ENCODE results near the gene DNM1L.

DNA sequence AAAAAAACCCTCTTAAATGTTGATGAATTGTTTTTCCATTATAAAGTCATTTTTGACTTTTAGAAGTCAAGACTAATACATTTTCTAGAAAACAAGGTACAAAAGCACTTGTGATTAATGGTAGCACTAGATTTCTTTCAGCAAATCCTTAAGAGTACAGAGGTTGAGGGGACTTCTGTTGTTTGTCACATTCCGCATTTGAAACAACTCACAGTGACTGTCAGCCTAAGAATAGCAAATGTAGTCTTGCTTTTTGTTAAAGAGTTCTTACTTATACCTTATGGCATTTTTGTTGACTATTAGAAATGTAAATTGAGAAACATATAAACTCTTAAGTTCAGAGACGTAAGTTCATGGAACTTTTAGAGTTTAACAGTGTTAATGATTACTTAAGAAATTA is 60.2 kb downstream of the DNM1L start:
- TF ChIP-seq, protein P1, sequence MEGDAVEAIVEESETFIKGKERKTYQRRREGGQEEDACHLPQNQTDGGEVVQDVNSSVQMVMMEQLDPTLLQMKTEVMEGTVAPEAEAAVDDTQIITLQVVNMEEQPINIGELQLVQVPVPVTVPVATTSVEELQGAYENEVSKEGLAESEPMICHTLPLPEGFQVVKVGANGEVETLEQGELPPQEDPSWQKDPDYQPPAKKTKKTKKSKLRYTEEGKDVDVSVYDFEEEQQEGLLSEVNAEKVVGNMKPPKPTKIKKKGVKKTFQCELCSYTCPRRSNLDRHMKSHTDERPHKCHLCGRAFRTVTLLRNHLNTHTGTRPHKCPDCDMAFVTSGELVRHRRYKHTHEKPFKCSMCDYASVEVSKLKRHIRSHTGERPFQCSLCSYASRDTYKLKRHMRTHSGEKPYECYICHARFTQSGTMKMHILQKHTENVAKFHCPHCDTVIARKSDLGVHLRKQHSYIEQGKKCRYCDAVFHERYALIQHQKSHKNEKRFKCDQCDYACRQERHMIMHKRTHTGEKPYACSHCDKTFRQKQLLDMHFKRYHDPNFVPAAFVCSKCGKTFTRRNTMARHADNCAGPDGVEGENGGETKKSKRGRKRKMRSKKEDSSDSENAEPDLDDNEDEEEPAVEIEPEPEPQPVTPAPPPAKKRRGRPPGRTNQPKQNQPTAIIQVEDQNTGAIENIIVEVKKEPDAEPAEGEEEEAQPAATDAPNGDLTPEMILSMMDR (IDR thresholded peaks at IDR 0.05) = no peak
- TF ChIP-seq, protein P2, sequence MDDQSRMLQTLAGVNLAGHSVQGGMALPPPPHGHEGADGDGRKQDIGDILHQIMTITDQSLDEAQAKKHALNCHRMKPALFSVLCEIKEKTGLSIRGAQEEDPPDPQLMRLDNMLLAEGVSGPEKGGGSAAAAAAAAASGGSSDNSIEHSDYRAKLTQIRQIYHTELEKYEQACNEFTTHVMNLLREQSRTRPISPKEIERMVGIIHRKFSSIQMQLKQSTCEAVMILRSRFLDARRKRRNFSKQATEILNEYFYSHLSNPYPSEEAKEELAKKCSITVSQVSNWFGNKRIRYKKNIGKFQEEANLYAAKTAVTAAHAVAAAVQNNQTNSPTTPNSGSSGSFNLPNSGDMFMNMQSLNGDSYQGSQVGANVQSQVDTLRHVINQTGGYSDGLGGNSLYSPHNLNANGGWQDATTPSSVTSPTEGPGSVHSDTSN (IDR thresholded peaks at IDR 0.05) = no peak
- TF ChIP-seq TCF12 (IDR thresholded peaks at IDR 0.05) = no peak

All from SK-N-SH (cell line).